A549 treated with Hydrocortisone at 1 μM for 4 hours (cell line): ENCODE results near the gene RPL34. TPM values are rescaled to one million over a fixed set of nuclear protein-coding genes. Genes with fewer than 3 reads are reported as not detected.

ENCODE experiments used
- total RNA-seq: library from RNA; stranded (reverse); fragments of 200-300 nt; extraction: Qiagen RNA extraction; gene quantifications from 5 replicates; pipeline ENCODE4 v1.2.3, GENCODE V29; 2022

RPL34 gene
- 775 to 978 TPM (median 908 TPM) in 5 replicates for total RNA-seq

GRCh38 chr4:108620101-108620932 lies at the start of gene RPL34:
Gene RPL34, plus strand, starts transcription at chr4:108620576. Its CDS starts 1,384 bp downstream, at chr4:108621960.

GRCh38 chr4:108650212-108651013 lies 30.0 kb downstream of the RPL34 start, which contains the start of gene OSTC:
Gene OSTC, plus strand, starts transcription at chr4:108650599. Its CDS starts 57 bp downstream, at chr4:108650656.

Other genes starting within 250 kb of the RPL34 start
- 92.4 to 112 TPM (median 95.1 TPM) in 5 replicates for gene OSTC, start 30.0 kb downstream of the RPL34 start, total RNA-seq
- 0.05 TPM in 1 of 5 replicates, not detected in the others for gene ETNPPL, start 142.5 kb downstream of the RPL34 start, total RNA-seq